ENCODE results near the gene NCOA7. TPM values are rescaled to one million over a fixed set of nuclear protein-coding genes. Genes with fewer than 3 reads are reported as not detected.

NCOA7 gene
- polyA plus RNA-seq, 1 donor, result 6.3 TPM

Other genes starting within 250 kb of the NCOA7 start
- gene HEY2, start 41.3 kb upstream of the NCOA7 start, polyA plus RNA-seq (ENCODE audit: insufficient read length), result 10.9 TPM
- 28.3 TPM for gene HINT3, start 165.8 kb downstream of the NCOA7 start, polyA plus RNA-seq (ENCODE audit: insufficient read length)
- gene TRMT11, start 195.6 kb downstream of the NCOA7 start, polyA plus RNA-seq (ENCODE audit: insufficient read length), result 13.4 TPM

Data from hindlimb muscle (tissue), 1 donor.